Measurements from ENCODE around the gene LLGL2.
A peak's percentile ranks its signal among the peaks of the same experiment; 100 is the strongest.

The LLGL2 gene

DNA sequence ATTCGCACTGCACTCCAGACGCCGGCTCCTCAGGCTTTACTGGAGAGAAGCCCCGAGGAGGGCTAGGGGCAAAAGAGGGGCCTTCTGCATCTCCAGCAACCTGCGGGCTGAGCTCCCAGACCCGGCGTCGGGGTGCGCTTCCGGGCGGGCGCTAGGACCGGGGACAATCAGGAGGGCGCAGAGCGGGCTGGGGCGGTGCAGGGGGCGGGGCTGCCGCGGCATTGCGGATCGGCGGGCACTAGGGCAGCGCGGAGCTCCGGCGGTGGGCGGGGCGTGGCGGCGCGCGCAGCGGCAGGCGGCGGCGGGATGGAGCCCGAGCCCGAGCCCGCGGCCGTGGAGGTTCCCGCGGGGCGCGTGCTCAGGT lies 9.3 kb upstream of the LLGL2 start, which contains the start of gene TSEN54:
Gene TSEN54, plus strand, starts transcription at position 274 of the 364 bp plus-strand sequence. Its CDS starts 33 bp downstream, at position 307.
- H3K27ac ChIP-seq (replicated peaks) = 0 out of 2 replicates have a peak within 1 kb of the TSS, but pooled peaks have one; percentile 23
- DNase-seq (ENCODE audit: low read depth in 1 of 2, low spot score in 1 of 2) = peak; percentile 71 to 94
- peak within 1 kb of the TSS; percentile 88 for H3K4me3 ChIP-seq (replicated peaks; ENCODE audit: insufficient read depth, low read length)
- H3K27me3 ChIP-seq (ENCODE audit: insufficient read depth, poor library complexity, severe bottlenecking) = peaks cover 12% of the 10 kb centered on the region
- TF ChIP-seq, protein P1, sequence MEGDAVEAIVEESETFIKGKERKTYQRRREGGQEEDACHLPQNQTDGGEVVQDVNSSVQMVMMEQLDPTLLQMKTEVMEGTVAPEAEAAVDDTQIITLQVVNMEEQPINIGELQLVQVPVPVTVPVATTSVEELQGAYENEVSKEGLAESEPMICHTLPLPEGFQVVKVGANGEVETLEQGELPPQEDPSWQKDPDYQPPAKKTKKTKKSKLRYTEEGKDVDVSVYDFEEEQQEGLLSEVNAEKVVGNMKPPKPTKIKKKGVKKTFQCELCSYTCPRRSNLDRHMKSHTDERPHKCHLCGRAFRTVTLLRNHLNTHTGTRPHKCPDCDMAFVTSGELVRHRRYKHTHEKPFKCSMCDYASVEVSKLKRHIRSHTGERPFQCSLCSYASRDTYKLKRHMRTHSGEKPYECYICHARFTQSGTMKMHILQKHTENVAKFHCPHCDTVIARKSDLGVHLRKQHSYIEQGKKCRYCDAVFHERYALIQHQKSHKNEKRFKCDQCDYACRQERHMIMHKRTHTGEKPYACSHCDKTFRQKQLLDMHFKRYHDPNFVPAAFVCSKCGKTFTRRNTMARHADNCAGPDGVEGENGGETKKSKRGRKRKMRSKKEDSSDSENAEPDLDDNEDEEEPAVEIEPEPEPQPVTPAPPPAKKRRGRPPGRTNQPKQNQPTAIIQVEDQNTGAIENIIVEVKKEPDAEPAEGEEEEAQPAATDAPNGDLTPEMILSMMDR (IDR thresholded peaks at IDR 0.05; ENCODE audit: insufficient read depth, low read length) = no peak
- TF ChIP-seq GABPA (IDR thresholded peaks at IDR 0.05; ENCODE audit: low read depth) (no peak), POLR2AphosphoS5 (IDR thresholded peaks at IDR 0.05; ENCODE audit: low read depth) (no peak)

DNA sequence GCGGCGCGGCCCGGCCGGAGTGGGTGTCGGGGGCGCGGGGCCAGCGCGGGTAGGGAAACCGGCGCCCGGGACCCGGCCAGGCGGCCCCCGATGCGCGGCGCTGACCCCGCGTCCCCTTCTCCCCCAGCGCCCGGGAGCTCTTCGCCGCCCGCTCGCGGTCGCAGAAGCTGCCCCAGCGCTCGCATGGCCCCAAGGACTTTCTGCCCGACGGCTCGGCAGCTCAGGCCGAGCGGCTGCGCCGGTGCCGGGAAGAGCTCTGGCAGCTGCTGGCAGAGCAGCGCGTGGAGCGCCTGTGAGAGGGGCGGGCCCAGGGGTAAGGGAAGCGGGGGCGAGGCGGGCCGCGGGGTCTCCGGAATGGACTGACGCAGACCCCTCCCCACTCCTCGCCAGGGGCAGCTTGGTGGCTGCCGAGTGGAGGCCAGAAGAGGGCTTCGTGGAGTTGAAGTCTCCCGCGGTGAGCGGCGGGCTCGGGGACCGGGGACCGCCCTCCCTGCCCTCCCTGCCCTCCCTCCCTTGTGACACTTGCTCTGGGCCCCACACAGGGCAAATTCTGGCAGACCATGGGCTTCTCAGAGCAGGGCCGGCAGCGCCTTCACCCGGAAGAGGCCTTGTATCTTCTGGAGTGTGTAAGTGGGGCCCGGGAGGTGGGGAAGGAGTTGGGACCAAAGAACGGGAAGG lies 8.7 kb upstream of the LLGL2 start:
- DNase-seq (ENCODE audit: low read depth in 1 of 2, low spot score in 1 of 2) = peak; percentile 29 to 35
- peak overlapping the region; percentile 88 for H3K4me3 ChIP-seq (replicated peaks; ENCODE audit: insufficient read depth, low read length)
- H3K27ac ChIP-seq (replicated peaks) = 0 out of 2 replicates have a peak overlapping the region, but pooled peaks have one; percentile 23
- TF ChIP-seq GABPA (IDR thresholded peaks at IDR 0.05; ENCODE audit: low read depth) = no peak
- no peak for TF ChIP-seq SPI1 (IDR thresholded peaks at IDR 0.05; ENCODE audit: borderline replicate concordance, low read depth)
- TF ChIP-seq POLR2AphosphoS5 (IDR thresholded peaks at IDR 0.05; ENCODE audit: low read depth) = no peak
- TF ChIP-seq, protein P1 (IDR thresholded peaks at IDR 0.05; ENCODE audit: insufficient read depth, low read length) = no peak
- TF ChIP-seq, protein P2, sequence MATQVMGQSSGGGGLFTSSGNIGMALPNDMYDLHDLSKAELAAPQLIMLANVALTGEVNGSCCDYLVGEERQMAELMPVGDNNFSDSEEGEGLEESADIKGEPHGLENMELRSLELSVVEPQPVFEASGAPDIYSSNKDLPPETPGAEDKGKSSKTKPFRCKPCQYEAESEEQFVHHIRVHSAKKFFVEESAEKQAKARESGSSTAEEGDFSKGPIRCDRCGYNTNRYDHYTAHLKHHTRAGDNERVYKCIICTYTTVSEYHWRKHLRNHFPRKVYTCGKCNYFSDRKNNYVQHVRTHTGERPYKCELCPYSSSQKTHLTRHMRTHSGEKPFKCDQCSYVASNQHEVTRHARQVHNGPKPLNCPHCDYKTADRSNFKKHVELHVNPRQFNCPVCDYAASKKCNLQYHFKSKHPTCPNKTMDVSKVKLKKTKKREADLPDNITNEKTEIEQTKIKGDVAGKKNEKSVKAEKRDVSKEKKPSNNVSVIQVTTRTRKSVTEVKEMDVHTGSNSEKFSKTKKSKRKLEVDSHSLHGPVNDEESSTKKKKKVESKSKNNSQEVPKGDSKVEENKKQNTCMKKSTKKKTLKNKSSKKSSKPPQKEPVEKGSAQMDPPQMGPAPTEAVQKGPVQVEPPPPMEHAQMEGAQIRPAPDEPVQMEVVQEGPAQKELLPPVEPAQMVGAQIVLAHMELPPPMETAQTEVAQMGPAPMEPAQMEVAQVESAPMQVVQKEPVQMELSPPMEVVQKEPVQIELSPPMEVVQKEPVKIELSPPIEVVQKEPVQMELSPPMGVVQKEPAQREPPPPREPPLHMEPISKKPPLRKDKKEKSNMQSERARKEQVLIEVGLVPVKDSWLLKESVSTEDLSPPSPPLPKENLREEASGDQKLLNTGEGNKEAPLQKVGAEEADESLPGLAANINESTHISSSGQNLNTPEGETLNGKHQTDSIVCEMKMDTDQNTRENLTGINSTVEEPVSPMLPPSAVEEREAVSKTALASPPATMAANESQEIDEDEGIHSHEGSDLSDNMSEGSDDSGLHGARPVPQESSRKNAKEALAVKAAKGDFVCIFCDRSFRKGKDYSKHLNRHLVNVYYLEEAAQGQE (IDR thresholded peaks at IDR 0.05; ENCODE audit: insufficient replicate concordance, low read depth) = no peak
- H3K27me3 ChIP-seq (ENCODE audit: insufficient read depth, poor library complexity, severe bottlenecking) = peaks cover 12% of the 10 kb centered on the region

DNA sequence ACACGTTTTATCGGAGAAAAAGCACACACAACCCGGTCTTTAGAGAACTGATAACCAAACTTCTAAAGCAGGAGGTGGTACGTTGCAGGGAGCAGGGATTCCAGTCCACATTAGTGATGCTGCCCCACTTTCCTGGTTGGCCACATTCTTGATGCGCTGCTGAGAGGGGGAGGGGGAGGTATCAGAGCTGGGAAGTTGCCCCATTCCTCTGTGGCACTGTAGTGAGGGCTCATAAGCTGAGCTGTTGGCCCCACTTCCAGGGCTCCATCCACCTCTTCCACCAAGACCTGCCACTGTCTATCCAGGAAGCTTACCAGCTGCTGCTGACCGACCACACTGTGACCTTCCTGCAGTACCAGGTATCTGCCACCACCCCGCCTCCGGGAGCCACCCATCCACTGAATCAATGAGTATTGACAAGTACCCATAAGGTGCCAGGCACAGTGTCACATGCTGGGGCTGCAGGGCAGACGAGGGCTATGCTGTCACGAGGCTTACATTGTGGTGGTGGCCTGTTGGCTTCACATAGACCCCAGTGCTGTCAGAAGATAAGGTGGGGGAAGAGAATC lies 8.1 kb upstream of the LLGL2 start:
- no peak overlapping the region for H3K27ac ChIP-seq (replicated peaks)
- TF ChIP-seq SPI1 (IDR thresholded peaks at IDR 0.05; ENCODE audit: borderline replicate concordance, low read depth) (no peak), GABPA (IDR thresholded peaks at IDR 0.05; ENCODE audit: low read depth) (no peak), POLR2AphosphoS5 (IDR thresholded peaks at IDR 0.05; ENCODE audit: low read depth) (no peak)
- TF ChIP-seq, protein P1 (IDR thresholded peaks at IDR 0.05; ENCODE audit: insufficient read depth, low read length) = no peak
- TF ChIP-seq, protein P2 (IDR thresholded peaks at IDR 0.05; ENCODE audit: insufficient replicate concordance, low read depth) = no peak
- peaks cover 12% of the 10 kb centered on the region for H3K27me3 ChIP-seq (ENCODE audit: insufficient read depth, poor library complexity, severe bottlenecking)
- peak overlapping the region; percentile 88 for H3K4me3 ChIP-seq (replicated peaks; ENCODE audit: insufficient read depth, low read length)
- peak in 1 of 2 experiments; percentile 25 for DNase-seq (ENCODE audit: low read depth in 1 of 2, low spot score in 1 of 2)
